Measurements from ENCODE around the gene NUP98.
"Not testable (repeated sequence)": the region's sequence is repeated elsewhere in the genome, so short reads cannot be mapped to it uniquely, and the experiment has no call there.

NUP98 gene

GRCh38 chr11:3799143-3799542 lies 1.8 kb upstream of the NUP98 start:
- DNase-seq (ENCODE audit: low spot score), result no peak

GRCh38 chr11:3796801-3797328 lies 489 bp downstream of the NUP98 start:
- no peak for DNase-seq (ENCODE audit: low spot score)

- DNase-seq (ENCODE audit: low spot score), result no peak
Measured at GRCh38 chr11:3796346-3796745, 1.0 kb downstream of the NUP98 start.

GRCh38 chr11:3796002-3796311 lies 1.4 kb downstream of the NUP98 start:
- no peak for DNase-seq (ENCODE audit: low spot score)

GRCh38 chr11:3795131-3796001 lies 2.0 kb downstream of the NUP98 start:
- no peak for DNase-seq (ENCODE audit: low spot score)

- not testable (repeated sequence) for DNase-seq (ENCODE audit: low spot score)
Measured at GRCh38 chr11:3794387-3794786, 3.0 kb downstream of the NUP98 start.

GRCh38 chr11:3786781-3787428 lies 10.4 kb downstream of the NUP98 start:
- DNase-seq (ENCODE audit: low spot score), result no peak

- no peak for DNase-seq (ENCODE audit: low spot score)
Measured at GRCh38 chr11:3783611-3784010, 13.7 kb downstream of the NUP98 start.

GRCh38 chr11:3782963-3783362 lies 14.4 kb downstream of the NUP98 start:
- no peak for DNase-seq (ENCODE audit: low spot score)

GRCh38 chr11:3781423-3781822 lies 15.9 kb downstream of the NUP98 start:
- DNase-seq (ENCODE audit: low spot score), result no peak

GRCh38 chr11:3775736-3776406 lies 21.5 kb downstream of the NUP98 start:
- DNase-seq (ENCODE audit: low spot score), result no peak

GRCh38 chr11:3773180-3773579 lies 24.2 kb downstream of the NUP98 start:
- DNase-seq (ENCODE audit: low spot score), result no peak

GRCh38 chr11:3767536-3767935 lies 29.8 kb downstream of the NUP98 start:
- DNase-seq (ENCODE audit: low spot score), result no peak

- DNase-seq (ENCODE audit: low spot score), result not testable (repeated sequence)
Measured at GRCh38 chr11:3766836-3767235, 30.5 kb downstream of the NUP98 start.

- DNase-seq (ENCODE audit: low spot score), result no peak
Measured at GRCh38 chr11:3764266-3764665, 33.1 kb downstream of the NUP98 start.

GRCh38 chr11:3755151-3755550 lies 42.2 kb downstream of the NUP98 start:
- no peak for DNase-seq (ENCODE audit: low spot score)

- no peak for DNase-seq (ENCODE audit: low spot score)
Measured at GRCh38 chr11:3753110-3753509, 44.2 kb downstream of the NUP98 start.

- DNase-seq (ENCODE audit: low spot score), result no peak
Measured at GRCh38 chr11:3747704-3748103, 49.6 kb downstream of the NUP98 start.

- DNase-seq (ENCODE audit: low spot score), result no peak
Measured at GRCh38 chr11:3745161-3745560, 52.2 kb downstream of the NUP98 start.

- no peak for DNase-seq (ENCODE audit: low spot score)
Measured at GRCh38 chr11:3738723-3739122, 58.6 kb downstream of the NUP98 start.

GRCh38 chr11:3738241-3738640 lies 59.1 kb downstream of the NUP98 start:
- DNase-seq (ENCODE audit: low spot score), result no peak

- DNase-seq (ENCODE audit: low spot score), result no peak
Measured at GRCh38 chr11:3737386-3737933, 59.9 kb downstream of the NUP98 start.

- DNase-seq (ENCODE audit: low spot score), result no peak
Measured at GRCh38 chr11:3736816-3737215, 60.5 kb downstream of the NUP98 start.
